ENCODE measurements around the gene AGBL3.

DNA sequence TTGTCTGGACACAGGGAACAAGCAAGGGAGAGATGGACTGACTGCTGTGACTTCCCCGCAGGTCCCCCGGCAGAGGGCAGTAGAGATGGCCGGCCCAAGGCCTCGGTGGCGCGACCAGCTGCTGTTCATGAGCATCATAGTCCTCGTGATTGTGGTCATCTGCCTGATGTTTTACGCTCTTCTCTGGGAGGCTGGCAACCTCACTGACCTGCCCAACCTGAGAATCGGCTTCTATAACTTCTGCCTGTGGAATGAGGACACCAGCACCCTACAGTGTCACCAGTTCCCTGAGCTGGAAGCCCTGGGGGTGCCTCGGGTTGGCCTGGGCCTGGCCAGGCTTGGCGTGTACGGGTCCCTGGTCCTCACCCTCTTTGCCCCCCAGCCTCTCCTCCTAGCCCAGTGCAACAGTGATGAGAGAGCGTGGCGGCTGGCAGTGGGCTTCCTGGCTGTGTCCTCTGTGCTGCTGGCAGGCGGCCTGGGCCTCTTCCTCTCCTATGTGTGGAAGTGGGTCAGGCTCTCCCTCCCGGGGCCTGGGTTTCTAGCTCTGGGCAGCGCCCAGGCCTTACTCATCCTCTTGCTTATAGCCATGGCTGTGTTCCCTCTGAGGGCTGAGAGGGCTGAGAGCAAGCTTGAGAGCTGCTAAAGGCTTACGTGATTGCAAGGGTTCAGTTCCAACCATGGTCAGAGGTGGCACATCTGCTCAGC is 178.2 kb downstream of the AGBL3 start:
- TF ChIP-seq, protein P1, sequence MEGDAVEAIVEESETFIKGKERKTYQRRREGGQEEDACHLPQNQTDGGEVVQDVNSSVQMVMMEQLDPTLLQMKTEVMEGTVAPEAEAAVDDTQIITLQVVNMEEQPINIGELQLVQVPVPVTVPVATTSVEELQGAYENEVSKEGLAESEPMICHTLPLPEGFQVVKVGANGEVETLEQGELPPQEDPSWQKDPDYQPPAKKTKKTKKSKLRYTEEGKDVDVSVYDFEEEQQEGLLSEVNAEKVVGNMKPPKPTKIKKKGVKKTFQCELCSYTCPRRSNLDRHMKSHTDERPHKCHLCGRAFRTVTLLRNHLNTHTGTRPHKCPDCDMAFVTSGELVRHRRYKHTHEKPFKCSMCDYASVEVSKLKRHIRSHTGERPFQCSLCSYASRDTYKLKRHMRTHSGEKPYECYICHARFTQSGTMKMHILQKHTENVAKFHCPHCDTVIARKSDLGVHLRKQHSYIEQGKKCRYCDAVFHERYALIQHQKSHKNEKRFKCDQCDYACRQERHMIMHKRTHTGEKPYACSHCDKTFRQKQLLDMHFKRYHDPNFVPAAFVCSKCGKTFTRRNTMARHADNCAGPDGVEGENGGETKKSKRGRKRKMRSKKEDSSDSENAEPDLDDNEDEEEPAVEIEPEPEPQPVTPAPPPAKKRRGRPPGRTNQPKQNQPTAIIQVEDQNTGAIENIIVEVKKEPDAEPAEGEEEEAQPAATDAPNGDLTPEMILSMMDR (IDR thresholded peaks at IDR 0.05) = no peak
- TF ChIP-seq POLR2A (IDR thresholded peaks at IDR 0.05) = no peak

Data from uterus (tissue), 2 donors.